ENCODE measurements around the gene ANKS1B. TPM values are rescaled to one million over a fixed set of nuclear protein-coding genes. Genes with fewer than 3 reads are reported as not detected.

ANKS1B gene
- total RNA-seq, 1 experiment from 2014 or later, result 0.54 TPM

DNA sequence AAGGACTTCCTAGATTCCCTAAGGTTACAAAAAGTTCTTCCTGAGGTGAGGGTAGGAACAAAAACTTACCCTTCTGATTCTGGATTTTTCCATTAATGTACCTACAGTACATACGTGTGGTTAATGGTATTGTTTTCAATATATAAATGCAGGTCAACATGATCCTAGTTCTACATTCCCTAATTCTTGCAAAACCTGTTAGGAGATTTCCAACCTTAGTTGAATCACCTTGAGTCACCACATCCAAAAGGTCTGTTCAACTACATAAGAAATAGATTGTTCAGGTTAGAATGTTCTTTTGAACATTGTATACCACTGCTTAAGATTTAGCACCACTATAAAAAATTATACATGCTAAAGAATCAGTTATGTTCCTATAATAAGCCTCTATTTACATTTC, 218.3 kb downstream of the ANKS1B start:
- no peak for ATAC-seq
- Histone ChIP-seq H3K9me3 (ENCODE audit: control insufficient read depth in 1 of 2, insufficient read depth in 1 of 2, low read depth in 1 of 2, low read length in 2 of 2) (no peaks in the 10 kb centered on the region), H3K4me2 (ENCODE audit: low read length) (no peak overlapping the region), H3K4me3 (replicated peaks in 1 of 2; ENCODE audit: low read depth in 1 of 2, low read length in 2 of 2) (no peak overlapping the region), H3K27me3 (ENCODE audit: insufficient read depth, low read length) (peaks cover 37% of the 10 kb centered on the region), H3K9me2 (ENCODE audit: insufficient read depth) (no peaks in the 10 kb centered on the region), H3K4me1 (ENCODE audit: control insufficient read depth in 1 of 2, insufficient read depth in 2 of 2, low read length in 2 of 2) (no peaks in the 10 kb centered on the region), H3K9ac (ENCODE audit: low read length) (no peak overlapping the region), H4K20me1 (ENCODE audit: insufficient read depth) (no peaks in the 10 kb centered on the region), H2AFZ (ENCODE audit: low read depth, low read length, poor library complexity, severe bottlenecking) (no peak overlapping the region), H3K36me3 (ENCODE audit: control insufficient read depth in 1 of 2, insufficient read depth in 2 of 2, low read length in 2 of 2) (no peaks in the 10 kb centered on the region), H3K27ac (ENCODE audit: low read depth, low read length) (no peak overlapping the region), H3K79me2 (ENCODE audit: insufficient read depth, low read length) (no peaks in the 10 kb centered on the region)
- BruUV-seq (replicated peaks), result no TSS peak
- ChIA-PET CTCF (no interaction called here), RAD21 (ENCODE audit: low non-redundant PET in 1 of 2, low total read pairs in 2 of 2, uncharacterized antibody in 2 of 2, unreplicated experiment in 2 of 2) (no interaction called here), POLR2A (no interaction called here)
- intact Hi-C loops (cut with micrococcal nuclease), result loop anchor here (5.0 kb wide), 1 partner anchor 379 kb away; no protein-coding TSS in a partner anchor
- no peak for DNase-seq (ENCODE audit: low read depth, low spot score)
- TF ChIP-seq ZFX (IDR thresholded peaks at IDR 0.05) (no peak), YY1 (IDR thresholded peaks at IDR 0.05; ENCODE audit: extremely low read depth, insufficient replicate concordance, low read depth, low read length) (no peak), EZH2 (IDR thresholded peaks at IDR 0.05) (no peak), REST (IDR thresholded peaks at IDR 0.05; ENCODE audit: low read depth) (no peak), ZBTB33 (IDR thresholded peaks at IDR 0.05; ENCODE audit: extremely low read depth, insufficient replicate concordance, low read length) (no peak), TCF7L2 (IDR thresholded peaks at IDR 0.05; ENCODE audit: borderline replicate concordance, extremely low read depth, insufficient read depth, insufficient read length) (no peak), SRF (IDR thresholded peaks at IDR 0.05; ENCODE audit: low read depth) (no peak), POLR2A (IDR thresholded peaks at IDR 0.05; ENCODE audit: borderline replicate concordance, extremely low read depth, insufficient read depth, insufficient read length) (no peak), SIN3A (IDR thresholded peaks at IDR 0.05; ENCODE audit: low read depth) (no peak), EGR1 (IDR thresholded peaks at IDR 0.05; ENCODE audit: low read depth) (no peak), SP1 (IDR thresholded peaks at IDR 0.05; ENCODE audit: low read depth) (no peak), EZH2phosphoT487 (IDR thresholded peaks at IDR 0.05; ENCODE audit: borderline replicate concordance) (no peak), CEBPB (IDR thresholded peaks at IDR 0.05; ENCODE audit: low read depth) (no peak), FOSL1 (IDR thresholded peaks at IDR 0.05; ENCODE audit: low read depth) (no peak), ELF1 (IDR thresholded peaks at IDR 0.05; ENCODE audit: borderline replicate concordance, low read depth) (no peak), RAD21 (IDR thresholded peaks at IDR 0.05; ENCODE audit: low read depth) (no peak), ATF3 (IDR thresholded peaks at IDR 0.05) (no peak)

Data from HCT116 (cell line).